IMR-90 (cell line): ENCODE measurements around the gene ABTB2. TPM values are rescaled to one million over a fixed set of nuclear protein-coding genes. Genes with fewer than 3 reads are reported as not detected.

Experiments
- ATAC-seq: fragments of 200-7000 bp; cut with Tn5 transposase; 2 replicates; pipeline ENCODE4 v1.9.1; 2020; ENCODE audit warnings: low read depth, mild to moderate bottlenecking, moderate library complexity
- BruUV-seq: library from RNA; stranded (reverse); fragments of 400-500 nt; replicated peaks from 2 replicates; lab custom pipeline; 2021; lab: Mats Ljungman, UMichigan
- CTCF ChIA-PET: fragments of 300-600 bp; formaldehyde crosslinking; extraction: SDS; loops from one replicate; lab custom pipeline; 2021; ENCODE audit warnings: antibody characterized with exemption; lab: Yijun Ruan, JAX
- POLR2A ChIA-PET: fragments of 300-600 bp; sonication (Branson Sonifier 250); formaldehyde crosslinking; loops from one replicate; lab custom pipeline; 2022; ENCODE audit warnings: antibody characterized with exemption; ENCODE audit not compliant: unreplicated experiment; lab: Charles Lee
- DNase-seq: peaks from one replicate; pipeline ENCODE4 v3.0.0; 2013
- H2AFZ ChIP-seq: replicated peaks from 2 replicates; pipeline ENCODE3; 2013; ENCODE audit warnings: low read length, mild to moderate bottlenecking; ENCODE audit not compliant: poor library complexity
- H2AK5ac ChIP-seq: 2 replicates; pipeline ENCODE4 v1.6.1; 2013; ENCODE audit warnings: low read depth, low read length, inconsistent platforms
- H2AK9ac ChIP-seq: replicated peaks from 2 replicates; pipeline ENCODE3; 2013; ENCODE audit warnings: mild to moderate bottlenecking, low read depth, low read length, moderate library complexity; ENCODE audit not compliant: poor library complexity
- H2BK120ac ChIP-seq: 2 replicates; pipeline ENCODE4 v1.6.1; 2013; ENCODE audit warnings: low read depth, low read length, inconsistent platforms
- H2BK15ac ChIP-seq: 3 replicates; pipeline ENCODE4 v1.6.1; 2013; ENCODE audit warnings: low read depth, low read length, inconsistent platforms
- H2BK20ac ChIP-seq: 2 replicates; pipeline ENCODE4 v1.6.1; 2013; ENCODE audit warnings: low read depth, mild to moderate bottlenecking, inconsistent platforms, low read length, moderate library complexity
- H2BK5ac ChIP-seq: 2 replicates; pipeline ENCODE4 v1.6.1; 2013; ENCODE audit warnings: mild to moderate bottlenecking, low read depth, low read length, inconsistent platforms; ENCODE audit not compliant: poor library complexity, severe bottlenecking
- H3K14ac ChIP-seq: replicated peaks from 2 replicates; pipeline ENCODE4 v1.6.1; 2013; ENCODE audit warnings: low read depth, low read length, inconsistent platforms
- H3K18ac ChIP-seq: 2 replicates; pipeline ENCODE4 v1.6.1; 2013; ENCODE audit warnings: low read depth, low read length, control low read depth
- H3K23ac ChIP-seq: 2 replicates; pipeline ENCODE4 v1.6.1; 2013; ENCODE audit warnings: low read depth, low read length, inconsistent platforms
- H3K27ac ChIP-seq: 2 replicates; pipeline ENCODE4 v1.5.1; 2013; ENCODE audit warnings: mild to moderate bottlenecking, control low read depth, low read length; ENCODE audit not compliant: insufficient read depth
- H3K27me3 ChIP-seq: 2 replicates; pipeline ENCODE4 v1.6.1; 2013; ENCODE audit warnings: low read length; ENCODE audit not compliant: control insufficient read depth, insufficient read depth
- H3K36me3 ChIP-seq: 2 replicates; pipeline ENCODE4 v1.6.1; 2013; ENCODE audit warnings: low read length, mixed read lengths; ENCODE audit not compliant: control insufficient read depth, insufficient read depth
- H3K4ac ChIP-seq: 2 replicates; pipeline ENCODE4 v1.6.1; 2013; ENCODE audit warnings: low read depth, low read length, inconsistent platforms
- H3K4me1 ChIP-seq: 2 replicates; pipeline ENCODE4 v1.6.1; 2013; ENCODE audit warnings: low read length, mixed read lengths; ENCODE audit not compliant: control insufficient read depth, insufficient read depth
- H3K4me2 ChIP-seq: 2 replicates; pipeline ENCODE4 v1.6.1; 2013; ENCODE audit warnings: low read depth, mild to moderate bottlenecking, control low read depth, low read length, moderate library complexity
- H3K4me3 ChIP-seq: 2 replicates; pipeline ENCODE4 v1.5.1; 2013; ENCODE audit warnings: low read depth, mild to moderate bottlenecking, control low read depth, low read length, moderate library complexity; ENCODE audit not compliant: insufficient read depth
- H3K56ac ChIP-seq: 2 replicates; pipeline ENCODE4 v1.6.1; 2013; ENCODE audit warnings: low read length, inconsistent platforms; ENCODE audit not compliant: insufficient read depth; ENCODE audit errors: extremely low read depth
- H3K79me1 ChIP-seq, 2 experiments: 2 replicates each; pipeline ENCODE4 v1.6.1; 2013; ENCODE audit warnings: low read length in 2 of 2, inconsistent platforms in 1 of 2, low read depth in 1 of 2
- H3K9ac ChIP-seq: 2 replicates; pipeline ENCODE4 v1.6.1; 2013; ENCODE audit warnings: low read depth, low read length, control low read depth
- H3K9me1 ChIP-seq: 2 replicates; pipeline ENCODE4 v1.6.1; 2013; ENCODE audit warnings: low read length, inconsistent platforms; ENCODE audit not compliant: insufficient read depth
- H3K9me3 ChIP-seq: 2 replicates; pipeline ENCODE4 v1.6.1; 2013; ENCODE audit warnings: low read length; ENCODE audit not compliant: control insufficient read depth, insufficient read depth
- H4K20me1 ChIP-seq: 2 replicates; pipeline ENCODE4 v1.6.1; 2013; ENCODE audit warnings: low read length, inconsistent platforms; ENCODE audit not compliant: insufficient read depth
- H4K5ac ChIP-seq: 2 replicates; pipeline ENCODE4 v1.6.1; 2013; ENCODE audit warnings: mild to moderate bottlenecking, low read depth, low read length, control low read depth
- H4K8ac ChIP-seq, 2 experiments: 2 replicates each; pipeline ENCODE4 v1.6.1; 2013; ENCODE audit warnings: low read depth in 2 of 2, low read length in 2 of 2, control low read depth in 1 of 2, inconsistent platforms in 1 of 2
- H4K91ac ChIP-seq: 2 replicates; pipeline ENCODE4 v1.6.1; 2013; ENCODE audit warnings: low read depth, low read length, inconsistent platforms; ENCODE audit not compliant: insufficient read depth
- BHLHE40 ChIP-seq: fragments of 150-350 bp; IDR thresholded peaks from 2 replicates; pipeline ENCODE4 v1.6.1; 2016; ENCODE audit warnings: mild to moderate bottlenecking, low read depth, low read length
- MAFK ChIP-seq: IDR thresholded peaks from 2 replicates; pipeline ENCODE4 v1.6.1; 2012; ENCODE audit warnings: low read depth, low read length, improper control_type of control experiment
- MAZ ChIP-seq: IDR thresholded peaks from 2 replicates; pipeline ENCODE4 v1.6.1; 2012; ENCODE audit warnings: low read depth, mild to moderate bottlenecking, low read length, improper control_type of control experiment, moderate library complexity, borderline replicate concordance
- NFE2L2 ChIP-seq: fragments of 150-350 bp; IDR thresholded peaks from 2 replicates; pipeline ENCODE4 v1.6.1; 2016; ENCODE audit warnings: low read depth, mild to moderate bottlenecking, low read length
- POLR2A ChIP-seq: IDR thresholded peaks from 2 replicates; pipeline ENCODE4 v1.6.1; 2012; ENCODE audit warnings: mild to moderate bottlenecking, low read depth, low read length
- RCOR1 ChIP-seq: IDR thresholded peaks from 2 replicates; pipeline ENCODE4 v1.6.1; 2012; ENCODE audit warnings: mild to moderate bottlenecking, low read length, improper control_type of control experiment; ENCODE audit not compliant: insufficient replicate concordance
- SMC3 ChIP-seq: fragments of 150-350 bp; IDR thresholded peaks from 2 replicates; pipeline ENCODE4 v1.6.1; 2016; ENCODE audit warnings: low read depth, mild to moderate bottlenecking, antibody characterized with exemption, low read length, moderate library complexity
- USF2 ChIP-seq: fragments of 150-350 bp; IDR thresholded peaks from 2 replicates; pipeline ENCODE4 v1.6.1; 2017; ENCODE audit warnings: mild to moderate bottlenecking, antibody characterized with exemption, low read length, low read depth
- WGBS, 2 experiments: methylation state at CpG; one replicate each; pipeline versions ENCODE4 v1.1.5 to v1.1.7; 2013; ENCODE audit warnings: missing lambda C conversion rate in 2 of 2; ENCODE audit not compliant: insufficient read length in 1 of 2; ENCODE audit errors: extremely low coverage in 2 of 2; 5-methylcytosine and 5-hydroxymethylcytosine counted together
- dilution Hi-C: fragments of 300-500 bp; cut with HindIII; formaldehyde crosslinking; loops from one replicate; pipeline ENCODE4 v1.14.3; 2018; ENCODE audit warnings: low sequenced_read_pairs; ENCODE audit not compliant: unreplicated experiment
- in situ Hi-C: fragments of 300-500 bp; cut with MboI; formaldehyde crosslinking; loops from 3 replicates; pipeline ENCODE4 v1.14.3; 2019; ENCODE audit warnings: low sequenced_read_pairs, inconsistent platforms, mixed read lengths
- intact Hi-C: fragments of 100-400 bp; cut with micrococcal nuclease; formaldehyde crosslinking; loops from 2 replicates; pipeline ENCODE4 v1.10.0; 2022
- polyA plus RNA-seq, 3 experiments: library from polyadenylated mRNA; depleted of rRNA; stranded (reverse); fragments of >200 nt; gene quantifications; 2 replicates each; pipeline ENCODE4 v1.2.3, GENCODE V29; 2012; ENCODE audit warnings: low replicate concordance in 1 of 3
- total RNA-seq: library from RNA; depleted of rRNA; stranded (reverse); fragments of >200 nt; gene quantifications from 2 replicates; pipeline ENCODE4 v1.2.3, GENCODE V29; 2012

Gene ABTB2
- total and polyA plus RNA-seq, 2 of the 4 experiments (the other 2 are of a cell fraction) = 0.18 to 2.0 TPM

- no peak overlapping the region for H2AFZ ChIP-seq
- BruUV-seq = no TSS peak
- no peak overlapping the region for H3K14ac ChIP-seq
- H3K9me3 ChIP-seq = no peaks in the 10 kb centered on the region
- intact Hi-C loops = no loop called here
- no peak overlapping the region for H4K8ac ChIP-seq
- H4K5ac ChIP-seq = no peak overlapping the region; the same call in 1 of the 2 replicates
- no peak overlapping the region for H2AK5ac ChIP-seq
- peaks cover 3 to 13% of the 10 kb centered on the region in 2 experiments for H3K79me1 ChIP-seq
- no peaks in the 10 kb centered on the region; the same call in 1 of the 2 replicates for H3K9me1 ChIP-seq
- H3K4me1 ChIP-seq = peaks cover 9% of the 10 kb centered on the region; the same call in 1 of the 2 replicates
- H4K91ac ChIP-seq = no peak overlapping the region
- no peaks in the 10 kb centered on the region for H3K27me3 ChIP-seq
- no peak overlapping the region for H3K9ac ChIP-seq
- no peak overlapping the region for H2BK5ac ChIP-seq
- H2BK120ac ChIP-seq = no peak overlapping the region
- dilution Hi-C loops = no loop called here
- no peak overlapping the region for H2BK20ac ChIP-seq
- H2BK15ac ChIP-seq = no peak overlapping the region
- no peak for DNase-seq
- TF ChIP-seq POLR2A (no peak), NFE2L2 (no peak), SMC3 (no peak), BHLHE40 (no peak), RCOR1 (no peak), MAZ (no peak), MAFK (no peak), USF2 (no peak)
- ChIA-PET CTCF (no interaction called here), POLR2A (no interaction called here)
- ATAC-seq = peak; percentile 24
- H3K27ac ChIP-seq = peak overlapping the region; percentile 66; the same call in 1 of the 2 replicates
- no peak overlapping the region for H2AK9ac ChIP-seq
- WGBS, 2 experiments = no CpG with 5 or more reads among the region's 4 CpGs
- H3K4me2 ChIP-seq = no peak overlapping the region
- H3K4ac ChIP-seq = no peak overlapping the region
- no peak overlapping the region; the same call in 1 of the 2 replicates for H3K18ac ChIP-seq
- H4K20me1 ChIP-seq = no peaks in the 10 kb centered on the region
- H3K36me3 ChIP-seq = peaks cover 32% of the 10 kb centered on the region
- H3K56ac ChIP-seq = no peak overlapping the region
- H3K23ac ChIP-seq = no peak overlapping the region
- no peak overlapping the region for H3K4me3 ChIP-seq
- in situ Hi-C loops = no loop called here
Measured at GRCh38 chr11:34124885-34125668, 232.7 kb downstream of the ABTB2 start.
